ENCODE data around the gene CSTF1.

Gene CSTF1

DNA sequence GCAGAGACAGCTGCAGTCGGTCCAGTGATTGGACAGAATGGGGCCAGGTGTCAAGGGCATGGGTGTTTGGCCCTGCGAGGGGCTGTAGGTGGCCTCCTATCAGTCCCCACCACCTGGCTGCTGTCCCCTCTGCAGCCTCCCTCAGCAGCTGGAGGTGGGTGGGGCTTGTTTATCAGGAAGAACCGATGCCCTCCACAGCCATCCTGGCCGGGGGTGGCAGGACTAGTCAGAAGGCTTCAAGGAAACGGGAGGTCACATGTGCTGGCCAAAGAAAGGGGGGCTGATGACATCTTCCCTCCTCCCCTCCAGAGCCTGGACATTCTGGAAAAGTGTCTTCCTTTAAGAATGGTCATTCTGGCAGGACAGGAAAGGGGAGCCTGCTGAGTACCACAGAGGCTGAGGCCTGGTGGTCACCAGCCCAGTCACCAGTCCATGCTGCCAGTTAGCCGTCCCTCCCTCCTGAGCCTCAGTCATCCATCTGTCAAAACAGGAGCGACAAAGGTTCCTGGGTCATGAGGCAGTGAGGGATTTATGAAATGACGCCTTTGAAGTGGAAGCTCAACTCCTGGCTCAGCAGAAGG lies 29.5 kb upstream of the CSTF1 start:
- peak overlapping the region; percentile 34 for H3K9ac ChIP-seq (ENCODE audit: low read depth, low read length, poor library complexity)
- no peak overlapping the region for H4K91ac ChIP-seq (ENCODE audit: low read depth, low read length, poor library complexity)
- no peak overlapping the region for H3K27ac ChIP-seq (replicated peaks; ENCODE audit: low read length)
- no peak for DNase-seq (ENCODE audit: low spot score)
- no peak overlapping the region for H3K4ac ChIP-seq (ENCODE audit: low read length)
- H3K4me3 ChIP-seq (ENCODE audit: low read length in 2 of 2): no peak overlapping the region
- H3K79me1 ChIP-seq (ENCODE audit: low read depth, low read length): no peaks in the 10 kb centered on the region
- H2AFZ ChIP-seq (ENCODE audit: low read length): no peak overlapping the region
- H2BK12ac ChIP-seq (ENCODE audit: low read length): no peak overlapping the region
- H2AK5ac ChIP-seq (ENCODE audit: low read depth, low read length): no peak overlapping the region
- H3K9me3 ChIP-seq (replicated peaks in 1 of 2; ENCODE audit: control insufficient read depth in 2 of 2, insufficient read depth in 1 of 2, low read depth in 1 of 2, low read length in 2 of 2): no peaks in the 10 kb centered on the region
- no peak overlapping the region for H3K18ac ChIP-seq (ENCODE audit: low read length)
- no peak overlapping the region for H3K4me2 ChIP-seq (ENCODE audit: insufficient read depth, low read length, poor library complexity, severe bottlenecking)
- peak overlapping the region; percentile 47 for H3K23ac ChIP-seq (ENCODE audit: low read depth, low read length, poor library complexity)
- H3K36me3 ChIP-seq (replicated peaks in 1 of 2; ENCODE audit: control insufficient read depth in 2 of 2, insufficient read depth in 2 of 2, low read length in 2 of 2): peaks cover 5 to 54% of the 10 kb centered on the region in 2 donors
- WGBS, 2 donors (ENCODE audit: extremely low coverage in 2 of 2, insufficient read length in 2 of 2, insufficient replicate concordance in 1 of 2): no CpG with 5 or more reads among the region's 8 CpGs
- no peak overlapping the region for H3K14ac ChIP-seq (ENCODE audit: low read length)
- peaks cover 8 to 12% of the 10 kb centered on the region in 2 donors for H3K4me1 ChIP-seq (ENCODE audit: control insufficient read depth in 2 of 2, insufficient read depth in 1 of 2, low read depth in 1 of 2, low read length in 2 of 2)
- H3K27me3 ChIP-seq (ENCODE audit: control insufficient read depth in 3 of 3, insufficient read depth in 3 of 3, low read depth in 1 of 3, low read length in 3 of 3): no peaks in the 10 kb centered on the region
- no peak overlapping the region for H2BK5ac ChIP-seq (ENCODE audit: low read length)
- H2BK15ac ChIP-seq (ENCODE audit: low read length): no peak overlapping the region
- H2BK120ac ChIP-seq (ENCODE audit: low read depth, low read length): no peak overlapping the region
- H4K8ac ChIP-seq (ENCODE audit: low read depth, low read length): no peak overlapping the region

DNA sequence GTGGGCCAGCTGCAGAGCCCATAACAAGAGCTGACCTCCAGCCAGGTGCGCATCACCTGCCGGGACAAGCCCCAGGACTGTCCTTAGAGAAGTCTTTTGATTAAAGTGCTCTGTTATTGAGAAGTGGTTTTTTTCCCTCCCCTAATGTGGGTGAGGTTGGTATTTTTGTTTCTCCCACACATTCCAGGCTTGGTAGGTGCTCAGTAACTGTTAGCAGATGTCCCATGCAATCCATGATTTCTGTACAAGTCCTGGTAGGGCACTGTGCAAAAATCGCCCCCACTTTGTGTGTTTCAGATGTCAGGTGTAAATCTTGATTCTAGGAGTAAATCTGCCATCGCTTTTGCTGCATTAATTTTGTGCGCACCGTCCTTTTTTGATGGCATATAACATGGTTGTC lies 29.0 kb upstream of the CSTF1 start:
- H3K9ac ChIP-seq (ENCODE audit: low read depth, low read length, poor library complexity): no peak overlapping the region

DNA sequence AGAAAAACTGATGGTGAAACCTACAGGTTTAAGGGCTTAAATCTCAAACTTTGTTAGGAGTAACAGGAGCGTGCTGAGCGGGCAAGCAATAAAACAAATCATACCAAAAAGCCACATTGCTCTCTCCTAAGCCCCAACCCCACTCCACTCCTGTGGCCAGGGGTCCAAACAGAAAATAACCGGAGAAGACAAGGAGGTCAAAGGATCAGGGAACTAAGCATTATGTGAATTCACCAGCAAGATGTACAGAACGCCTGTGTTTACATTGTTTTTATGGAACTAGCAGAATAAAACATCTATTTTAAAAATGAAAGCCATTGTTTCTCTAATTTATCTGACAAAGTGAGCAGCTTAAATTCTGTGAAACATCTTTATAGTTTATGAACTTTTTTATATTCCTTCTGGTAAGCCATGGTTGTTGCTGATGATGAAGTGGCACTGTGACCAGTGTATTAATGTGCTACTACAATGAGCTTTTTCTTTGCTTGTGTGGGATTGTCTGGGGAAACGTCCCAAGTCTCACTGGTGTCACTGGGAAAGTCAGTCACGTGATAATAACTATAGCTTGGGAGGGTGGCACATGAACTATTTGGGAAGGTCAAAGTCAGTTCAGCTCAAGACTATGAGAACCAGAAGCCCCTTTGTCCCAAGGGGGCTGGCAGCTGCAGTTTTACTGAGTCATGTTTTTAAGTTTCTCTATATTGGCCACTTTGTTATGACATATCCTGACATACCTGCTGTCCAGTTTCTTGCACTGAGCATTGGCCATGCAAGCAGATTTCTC lies 23.9 kb upstream of the CSTF1 start:
- H2AK5ac ChIP-seq (ENCODE audit: low read depth, low read length): no peak overlapping the region
- no peak for DNase-seq (ENCODE audit: low spot score)
- H2BK12ac ChIP-seq (ENCODE audit: low read length): no peak overlapping the region
- no peak overlapping the region for H2BK5ac ChIP-seq (ENCODE audit: low read length)
- H3K27ac ChIP-seq (replicated peaks; ENCODE audit: low read length): no peak overlapping the region
- no peak overlapping the region for H3K18ac ChIP-seq (ENCODE audit: low read length)
- H3K9ac ChIP-seq (ENCODE audit: low read depth, low read length, poor library complexity): no peak overlapping the region
- WGBS, 2 donors (ENCODE audit: extremely low coverage in 2 of 2, insufficient read length in 2 of 2, insufficient replicate concordance in 1 of 2): no CpG with 5 or more reads among the region's 6 CpGs
- no peak overlapping the region for H3K4me3 ChIP-seq (ENCODE audit: low read length in 2 of 2)
- no peaks in the 10 kb centered on the region for H3K4me1 ChIP-seq (ENCODE audit: control insufficient read depth in 2 of 2, insufficient read depth in 1 of 2, low read depth in 1 of 2, low read length in 2 of 2)
- no peak overlapping the region for H4K8ac ChIP-seq (ENCODE audit: low read depth, low read length)
- no peak overlapping the region for H3K4me2 ChIP-seq (ENCODE audit: insufficient read depth, low read length, poor library complexity, severe bottlenecking)
- peaks cover 27 to 86% of the 10 kb centered on the region in 2 donors for H3K36me3 ChIP-seq (replicated peaks in 1 of 2; ENCODE audit: control insufficient read depth in 2 of 2, insufficient read depth in 2 of 2, low read length in 2 of 2)
- no peak overlapping the region for H2BK15ac ChIP-seq (ENCODE audit: low read length)
- H3K23ac ChIP-seq (ENCODE audit: low read depth, low read length, poor library complexity): no peak overlapping the region
- H3K9me3 ChIP-seq (replicated peaks in 1 of 2; ENCODE audit: control insufficient read depth in 2 of 2, insufficient read depth in 1 of 2, low read depth in 1 of 2, low read length in 2 of 2): no peaks in the 10 kb centered on the region
- no peak overlapping the region for H4K91ac ChIP-seq (ENCODE audit: low read depth, low read length, poor library complexity)
- no peak overlapping the region for H2BK120ac ChIP-seq (ENCODE audit: low read depth, low read length)
- no peak overlapping the region for H2AFZ ChIP-seq (ENCODE audit: low read length)
- no peak overlapping the region for H3K4ac ChIP-seq (ENCODE audit: low read length)
- no peaks in the 10 kb centered on the region for H3K27me3 ChIP-seq (ENCODE audit: control insufficient read depth in 3 of 3, insufficient read depth in 3 of 3, low read depth in 1 of 3, low read length in 3 of 3)
- peaks cover 3% of the 10 kb centered on the region for H3K79me1 ChIP-seq (ENCODE audit: low read depth, low read length)
- no peak overlapping the region for H3K14ac ChIP-seq (ENCODE audit: low read length)

More for the DNA sequence above, 29.0 kb upstream of the CSTF1 start:
- Histone ChIP-seq H2BK15ac (ENCODE audit: low read length) (no peak overlapping the region), H3K9me3 (replicated peaks in 1 of 2; ENCODE audit: control insufficient read depth in 2 of 2, insufficient read depth in 1 of 2, low read depth in 1 of 2, low read length in 2 of 2) (no peaks in the 10 kb centered on the region), H3K4me1 (ENCODE audit: control insufficient read depth in 2 of 2, insufficient read depth in 1 of 2, low read depth in 1 of 2, low read length in 2 of 2) (peaks cover 8 to 12% of the 10 kb centered on the region in 2 donors), H2AK5ac (ENCODE audit: low read depth, low read length) (no peak overlapping the region), H2AFZ (ENCODE audit: low read length) (no peak overlapping the region), H3K14ac (ENCODE audit: low read length) (no peak overlapping the region), H3K23ac (ENCODE audit: low read depth, low read length, poor library complexity) (no peak overlapping the region), H3K4me2 (ENCODE audit: insufficient read depth, low read length, poor library complexity, severe bottlenecking) (no peak overlapping the region), H3K79me1 (ENCODE audit: low read depth, low read length) (no peaks in the 10 kb centered on the region), H2BK120ac (ENCODE audit: low read depth, low read length) (no peak overlapping the region), H2BK12ac (ENCODE audit: low read length) (no peak overlapping the region), H2BK5ac (ENCODE audit: low read length) (no peak overlapping the region), H3K36me3 (replicated peaks in 1 of 2; ENCODE audit: control insufficient read depth in 2 of 2, insufficient read depth in 2 of 2, low read length in 2 of 2) (peaks cover 5 to 56% of the 10 kb centered on the region in 2 donors), H3K4me3 (ENCODE audit: low read length in 2 of 2) (no peak overlapping the region), H3K27me3 (ENCODE audit: control insufficient read depth in 3 of 3, insufficient read depth in 3 of 3, low read depth in 1 of 3, low read length in 3 of 3) (no peaks in the 10 kb centered on the region), H4K91ac (ENCODE audit: low read depth, low read length, poor library complexity) (no peak overlapping the region), H3K4ac (ENCODE audit: low read length) (no peak overlapping the region), H3K27ac (replicated peaks; ENCODE audit: low read length) (no peak overlapping the region), H4K8ac (ENCODE audit: low read depth, low read length) (no peak overlapping the region), H3K18ac (ENCODE audit: low read length) (no peak overlapping the region)
- DNase-seq (ENCODE audit: low spot score): no peak
- WGBS, 2 donors (ENCODE audit: extremely low coverage in 2 of 2, insufficient read length in 2 of 2, insufficient replicate concordance in 1 of 2): no CpG with 5 or more reads among the region's 6 CpGs

DNA sequence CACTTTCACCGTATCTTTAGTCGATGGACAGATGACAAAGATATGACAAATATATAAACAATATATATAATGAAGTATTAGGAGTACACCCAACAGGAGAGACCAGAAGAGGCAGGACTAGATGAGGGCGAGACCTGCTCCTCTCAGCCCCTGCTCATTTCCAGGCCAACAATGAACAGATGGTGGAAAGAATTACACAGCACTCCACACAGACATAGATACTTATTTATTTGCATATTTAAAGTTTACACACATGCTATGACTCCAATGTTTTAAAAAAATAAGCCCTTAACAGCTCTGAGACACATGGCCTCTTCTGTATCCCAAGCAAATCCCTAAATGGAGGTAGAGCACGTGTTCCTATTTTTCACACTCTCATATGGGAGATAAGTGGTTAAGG lies 23.3 kb upstream of the CSTF1 start:
- Histone ChIP-seq H2BK15ac (ENCODE audit: low read length) (no peak overlapping the region), H4K91ac (ENCODE audit: low read depth, low read length, poor library complexity) (no peak overlapping the region), H2AK5ac (ENCODE audit: low read depth, low read length) (no peak overlapping the region), H3K4me2 (ENCODE audit: insufficient read depth, low read length, poor library complexity, severe bottlenecking) (no peak overlapping the region), H3K27ac (replicated peaks; ENCODE audit: low read length) (no peak overlapping the region), H2BK120ac (ENCODE audit: low read depth, low read length) (no peak overlapping the region), H3K4me3 (ENCODE audit: low read length in 2 of 2) (no peak overlapping the region), H3K9me3 (replicated peaks in 1 of 2; ENCODE audit: control insufficient read depth in 2 of 2, insufficient read depth in 1 of 2, low read depth in 1 of 2, low read length in 2 of 2) (no peaks in the 10 kb centered on the region), H2BK12ac (ENCODE audit: low read length) (no peak overlapping the region), H3K23ac (ENCODE audit: low read depth, low read length, poor library complexity) (no peak overlapping the region), H3K27me3 (ENCODE audit: control insufficient read depth in 3 of 3, insufficient read depth in 3 of 3, low read depth in 1 of 3, low read length in 3 of 3) (no peaks in the 10 kb centered on the region), H3K4ac (ENCODE audit: low read length) (no peak overlapping the region), H3K79me1 (ENCODE audit: low read depth, low read length) (peaks cover 3% of the 10 kb centered on the region), H3K9ac (ENCODE audit: low read depth, low read length, poor library complexity) (no peak overlapping the region), H2AFZ (ENCODE audit: low read length) (no peak overlapping the region), H3K18ac (ENCODE audit: low read length) (no peak overlapping the region), H3K4me1 (ENCODE audit: control insufficient read depth in 2 of 2, insufficient read depth in 1 of 2, low read depth in 1 of 2, low read length in 2 of 2) (no peaks in the 10 kb centered on the region), H2BK5ac (ENCODE audit: low read length) (no peak overlapping the region), H3K36me3 (replicated peaks in 1 of 2; ENCODE audit: control insufficient read depth in 2 of 2, insufficient read depth in 2 of 2, low read length in 2 of 2) (peaks cover 30 to 88% of the 10 kb centered on the region in 2 donors), H3K14ac (ENCODE audit: low read length) (no peak overlapping the region), H4K8ac (ENCODE audit: low read depth, low read length) (no peak overlapping the region)
- DNase-seq (ENCODE audit: low spot score): no peak
- WGBS, 2 donors (ENCODE audit: extremely low coverage in 2 of 2, insufficient read length in 2 of 2, insufficient replicate concordance in 1 of 2): no CpG with 5 or more reads among the region's 4 CpGs

Measured in neuronal stem cell (in vitro differentiated cells).